ENCODE results near the gene PARD3B.
A peak's percentile ranks its signal among the peaks of the same experiment; 100 is the strongest.

PARD3B gene

DNA sequence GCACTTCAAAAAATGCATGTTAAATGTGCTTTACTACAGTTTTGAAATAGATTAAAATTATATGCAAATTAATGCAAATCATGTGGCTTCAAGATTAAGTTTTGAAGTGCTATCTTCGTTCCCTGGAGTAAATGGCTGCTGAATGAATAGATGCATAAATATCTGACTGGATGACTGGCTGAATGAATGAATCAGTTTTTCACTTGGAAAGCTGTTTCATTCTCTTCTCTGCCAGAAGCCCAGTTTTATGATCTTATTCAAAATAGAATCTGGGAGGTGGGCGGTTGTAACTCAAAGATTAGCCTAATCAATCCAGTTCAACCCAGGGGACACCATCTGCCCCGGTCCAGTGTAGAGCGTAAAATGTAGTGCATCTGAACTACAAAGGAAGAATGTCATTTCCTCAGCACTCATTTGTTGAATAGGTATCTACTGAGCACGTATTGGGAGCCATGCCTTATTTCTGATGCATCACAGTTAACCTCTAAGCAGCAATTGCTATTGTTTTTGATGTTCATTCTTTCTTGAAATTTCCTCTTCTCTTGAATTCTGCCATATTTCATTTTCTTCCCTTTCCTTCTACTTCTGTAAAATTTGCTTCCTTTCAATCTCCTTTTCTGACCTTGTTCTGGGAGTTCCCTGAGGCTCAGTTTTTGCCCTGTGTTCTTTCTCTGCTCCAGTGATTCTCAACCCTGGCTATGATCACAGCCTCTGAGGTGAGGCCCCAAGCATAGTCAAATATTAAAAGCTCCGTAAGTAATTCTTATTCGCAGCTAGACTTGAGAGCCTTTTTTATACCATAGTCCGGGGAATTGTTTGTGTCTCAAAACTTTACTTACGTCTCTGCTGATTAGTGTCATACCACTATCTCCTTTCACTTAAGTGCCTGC, 282.7 kb downstream of the PARD3B start:
- no peak for TF ChIP-seq POLR2A (IDR thresholded peaks at IDR 0.05; ENCODE audit: low read depth, low read length)
- DNase-seq (ENCODE audit: insufficient read length, low spot score) (no peak), FAIRE-seq (no peak)

DNA sequence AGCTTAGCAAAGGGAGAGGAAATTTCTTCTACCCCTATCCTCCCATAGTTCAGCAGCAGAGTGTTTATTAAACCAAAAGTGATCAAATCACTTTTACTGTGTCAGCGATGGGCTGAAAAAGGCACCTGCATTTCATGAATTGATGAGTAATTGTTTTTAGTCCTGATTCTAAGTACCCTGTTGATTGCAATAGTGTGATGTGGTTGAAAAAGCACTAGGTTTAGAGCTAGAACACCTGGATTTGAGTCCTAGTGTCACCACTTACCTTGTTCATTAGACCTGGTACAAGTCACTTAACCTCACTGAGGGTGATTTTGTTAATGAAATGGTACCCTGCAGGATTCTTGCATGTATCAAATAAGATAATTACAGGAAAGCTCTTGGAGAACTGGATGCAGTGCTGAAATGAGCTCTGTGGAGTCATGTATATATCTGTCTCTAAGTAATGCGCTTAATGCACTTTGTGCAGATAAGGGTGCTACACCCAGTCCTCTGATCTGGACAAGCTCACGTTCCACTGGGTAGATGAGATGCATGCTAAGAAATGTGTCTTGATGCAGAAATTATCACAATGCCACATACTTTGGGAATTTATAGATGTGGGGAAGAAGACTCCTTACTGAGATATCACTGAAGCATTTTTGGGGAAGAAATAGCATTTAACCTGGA, 289.6 kb downstream of the PARD3B start:
- DNase-seq (ENCODE audit: insufficient read length, low spot score) = no peak
- no peak for TF ChIP-seq POLR2A (IDR thresholded peaks at IDR 0.05; ENCODE audit: low read depth, low read length)
- FAIRE-seq = no peak

DNA sequence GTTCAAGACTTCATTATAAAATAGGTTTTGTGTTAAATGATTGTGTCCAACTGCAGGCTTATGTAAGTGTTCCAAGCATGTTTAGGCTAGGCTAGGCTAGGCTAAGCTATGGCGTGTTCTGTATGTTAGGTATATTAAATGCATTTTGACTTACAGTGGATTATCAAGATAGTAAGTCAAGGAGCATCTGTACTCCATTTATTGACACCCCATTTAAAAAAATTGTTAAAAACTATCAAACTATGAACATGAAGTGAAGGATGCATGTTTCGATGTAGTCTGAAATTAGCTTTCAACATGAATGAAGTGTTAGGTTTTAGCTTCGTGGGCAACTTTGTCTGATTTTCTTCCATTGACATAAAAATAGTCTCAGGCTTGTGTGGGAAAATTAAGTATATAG, 290.5 kb downstream of the PARD3B start:
- no peak for DNase-seq (ENCODE audit: insufficient read length, low spot score)
- TF ChIP-seq POLR2A (IDR thresholded peaks at IDR 0.05; ENCODE audit: low read depth, low read length) = no peak
- peak; percentile 45 for FAIRE-seq

DNA sequence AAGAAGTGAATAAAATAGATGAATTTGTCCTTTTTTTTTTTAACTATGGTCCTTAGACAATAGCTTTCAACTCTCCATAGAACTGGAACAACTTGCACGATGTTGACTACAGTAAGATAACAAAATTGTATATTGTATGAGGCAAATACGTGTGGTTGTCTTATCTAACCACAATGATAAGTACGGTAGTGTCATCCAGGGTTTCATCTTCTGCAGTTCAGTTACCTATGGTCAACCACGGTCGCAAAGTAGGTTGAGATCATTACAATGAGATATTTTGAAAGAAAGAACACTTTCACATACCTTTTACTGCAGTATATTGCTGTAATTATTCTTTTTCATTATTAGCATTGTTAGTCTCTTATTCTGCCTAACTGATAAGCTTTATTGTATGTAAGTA, 295.2 kb downstream of the PARD3B start:
- no peak for FAIRE-seq
- TF ChIP-seq POLR2A (IDR thresholded peaks at IDR 0.05; ENCODE audit: low read depth, low read length) = no peak

DNA sequence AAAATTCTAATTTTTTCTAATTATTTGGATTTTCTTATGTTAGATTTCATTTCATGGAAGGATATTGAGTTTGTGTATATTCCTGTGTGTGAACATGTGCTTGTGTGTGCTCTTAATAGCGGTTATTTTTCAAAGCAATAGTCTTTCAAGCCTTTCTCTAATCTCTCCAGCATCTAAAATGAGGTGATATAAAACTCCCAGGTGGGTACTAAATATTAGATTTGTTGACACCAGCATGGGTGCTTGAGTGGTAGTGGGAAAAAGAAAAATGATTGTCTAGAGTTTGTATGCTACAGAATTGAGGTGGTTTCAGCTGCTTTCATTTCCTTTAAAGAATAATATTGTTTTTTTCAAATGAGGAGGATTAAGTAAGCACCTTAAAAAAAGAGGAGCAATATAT, 296.8 kb downstream of the PARD3B start:
- FAIRE-seq = no peak
- TF ChIP-seq POLR2A (IDR thresholded peaks at IDR 0.05; ENCODE audit: low read depth, low read length) = no peak
- no peak for DNase-seq (ENCODE audit: insufficient read length, low spot score)

More for the DNA sequence above, 295.2 kb downstream of the PARD3B start:
- DNase-seq (ENCODE audit: insufficient read length, low spot score) = no peak

DNA sequence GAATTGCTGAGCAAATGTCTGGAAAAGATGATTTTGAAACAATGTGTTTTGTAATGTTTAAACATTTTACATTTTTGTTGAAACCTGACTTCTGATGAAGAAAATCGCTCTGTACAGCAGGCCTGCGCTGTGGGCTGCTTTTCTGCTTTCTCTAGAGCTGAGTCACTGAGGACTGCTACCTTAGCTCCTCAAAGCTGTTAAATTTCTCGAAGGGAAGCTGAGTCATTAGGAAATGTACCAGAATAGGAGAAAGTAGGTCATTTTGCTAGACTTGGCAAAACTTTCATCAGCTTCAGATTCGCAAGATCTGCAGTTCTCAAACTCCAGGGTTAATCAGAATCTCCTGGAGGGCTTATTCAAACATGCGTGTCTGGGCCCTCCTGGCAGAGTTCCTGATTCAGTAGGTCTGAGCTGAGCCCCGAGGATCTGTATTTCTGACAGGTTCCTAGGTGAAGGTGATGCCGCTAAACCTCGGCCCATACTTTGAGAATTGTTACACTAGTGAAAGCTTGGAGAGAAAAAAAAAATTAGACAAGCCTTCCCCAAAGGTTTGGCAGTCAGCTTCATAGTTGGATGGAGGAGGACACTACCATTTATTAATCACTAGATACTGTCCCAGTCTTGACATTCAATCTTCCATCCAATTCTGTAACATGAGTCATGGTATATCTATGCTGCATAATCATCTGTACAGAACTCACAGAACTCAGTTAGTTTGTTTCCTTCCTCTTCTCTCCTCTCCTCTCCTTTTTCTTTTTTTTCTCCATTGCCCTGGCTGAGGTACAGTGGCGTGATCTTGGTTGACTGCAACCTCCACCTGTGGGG, 297.6 kb downstream of the PARD3B start:
- peak; percentile 21 for DNase-seq (ENCODE audit: insufficient read length, low spot score)
- TF ChIP-seq POLR2A (IDR thresholded peaks at IDR 0.05; ENCODE audit: low read depth, low read length) = no peak

DNA sequence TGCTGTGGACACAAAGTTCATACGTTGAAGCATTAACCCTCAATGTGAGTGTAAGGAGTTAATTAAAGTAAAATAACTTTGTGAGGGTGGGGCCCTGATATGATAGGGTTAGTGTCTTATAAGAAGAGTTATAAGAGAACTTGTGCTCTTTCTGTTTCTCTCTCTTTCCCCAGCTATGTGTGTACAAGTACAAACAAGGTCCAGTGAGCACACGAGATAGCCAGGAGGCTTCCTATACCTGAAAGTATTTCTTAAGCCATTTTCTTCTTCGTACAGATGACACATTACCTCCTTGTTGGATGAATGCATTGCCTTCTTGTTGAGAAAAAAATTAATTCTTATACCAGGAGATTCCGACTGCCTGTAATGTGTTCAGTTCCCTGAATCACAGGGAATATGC, 301.2 kb downstream of the PARD3B start:
- DNase-seq (ENCODE audit: insufficient read length, low spot score) (no peak), FAIRE-seq (no peak)
- TF ChIP-seq POLR2A (IDR thresholded peaks at IDR 0.05; ENCODE audit: low read depth, low read length) = no peak

More for the DNA sequence above, 297.6 kb downstream of the PARD3B start:
- FAIRE-seq = peak; percentile 98

DNA sequence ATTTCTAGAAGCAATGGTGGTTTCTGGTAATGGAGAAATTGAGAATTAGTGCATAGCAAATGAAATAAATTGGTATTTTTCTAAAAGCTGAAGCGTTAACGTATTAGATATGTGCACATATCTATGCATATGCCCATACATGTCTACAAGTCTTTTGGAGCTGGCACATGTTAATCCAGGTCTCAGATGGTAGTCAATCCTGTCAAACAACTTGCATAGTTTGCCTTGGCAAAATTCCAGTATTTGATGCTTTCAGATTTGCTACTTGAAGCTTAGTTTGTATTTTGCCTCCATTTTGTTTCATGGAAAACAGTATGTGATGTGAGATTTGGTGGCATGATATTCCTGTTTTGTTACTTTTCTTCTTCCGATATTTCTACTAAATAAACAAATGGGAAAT, 304.6 kb downstream of the PARD3B start:
- FAIRE-seq (no peak), DNase-seq (ENCODE audit: insufficient read length, low spot score) (no peak)
- no peak for TF ChIP-seq POLR2A (IDR thresholded peaks at IDR 0.05; ENCODE audit: low read depth, low read length)

DNA sequence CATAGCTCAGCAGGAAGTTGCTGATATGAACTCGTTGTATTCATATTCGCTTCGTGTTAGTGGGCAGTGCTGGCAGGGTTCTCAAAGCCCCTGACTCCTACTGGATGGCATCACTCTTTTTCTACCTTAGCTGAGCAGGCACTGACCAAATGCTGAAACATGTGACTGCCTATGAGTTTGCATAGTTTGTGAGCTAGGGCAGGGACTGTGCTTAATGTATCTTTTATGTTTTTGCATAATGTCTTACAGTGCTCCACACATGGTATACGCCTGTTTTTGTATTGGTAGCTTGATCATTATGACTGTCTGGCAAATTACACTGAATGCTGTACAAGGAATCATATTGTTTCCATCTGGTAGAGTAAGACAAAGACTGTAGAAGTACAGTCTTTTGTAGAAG, 305.3 kb downstream of the PARD3B start:
- DNase-seq (ENCODE audit: insufficient read length, low spot score) = no peak
- no peak for FAIRE-seq
- TF ChIP-seq POLR2A (IDR thresholded peaks at IDR 0.05; ENCODE audit: low read depth, low read length) = no peak

DNA sequence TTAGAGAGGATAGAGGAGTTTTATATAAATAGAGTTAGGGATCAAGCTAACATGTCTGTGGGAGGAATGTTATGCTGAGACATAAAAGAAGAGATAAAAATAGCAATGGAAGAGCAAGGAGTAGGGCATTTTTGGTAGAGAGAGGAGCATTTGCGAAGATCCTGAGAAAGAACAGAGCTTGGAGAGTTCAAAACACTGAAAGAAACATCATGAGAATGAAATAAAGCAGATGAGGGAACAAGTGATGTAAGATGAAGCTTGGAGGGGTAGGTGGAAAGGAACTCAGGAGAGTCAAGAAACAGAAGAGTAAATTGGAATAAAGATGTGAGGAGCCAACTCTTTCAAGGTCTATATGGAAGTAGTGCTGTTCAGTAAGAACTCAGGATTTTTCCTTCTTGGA, 308.6 kb downstream of the PARD3B start:
- no peak for FAIRE-seq
- no peak for DNase-seq (ENCODE audit: insufficient read length, low spot score)
- no peak for TF ChIP-seq POLR2A (IDR thresholded peaks at IDR 0.05; ENCODE audit: low read depth, low read length)

DNA sequence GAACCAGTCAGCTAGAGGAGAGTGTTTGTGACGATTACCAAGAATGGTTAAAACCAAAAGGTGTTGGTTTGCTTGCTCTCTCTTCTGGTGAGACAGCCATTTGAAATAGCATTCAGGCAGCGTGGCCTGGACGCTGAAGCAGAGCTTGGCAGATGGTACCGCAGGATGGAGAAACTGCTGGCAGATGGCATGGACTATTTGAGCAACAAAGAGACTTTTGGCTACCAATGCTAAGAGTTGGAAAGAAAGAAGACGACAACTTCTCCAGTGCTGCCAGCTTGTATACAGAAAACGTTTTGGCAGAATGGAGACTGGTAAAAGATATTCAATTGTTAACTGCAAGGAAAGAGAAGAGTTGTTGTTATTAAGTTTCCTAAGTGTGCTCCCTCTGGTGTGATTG, 315.0 kb downstream of the PARD3B start:
- FAIRE-seq = no peak
- no peak for TF ChIP-seq POLR2A (IDR thresholded peaks at IDR 0.05; ENCODE audit: low read depth, low read length)

DNA sequence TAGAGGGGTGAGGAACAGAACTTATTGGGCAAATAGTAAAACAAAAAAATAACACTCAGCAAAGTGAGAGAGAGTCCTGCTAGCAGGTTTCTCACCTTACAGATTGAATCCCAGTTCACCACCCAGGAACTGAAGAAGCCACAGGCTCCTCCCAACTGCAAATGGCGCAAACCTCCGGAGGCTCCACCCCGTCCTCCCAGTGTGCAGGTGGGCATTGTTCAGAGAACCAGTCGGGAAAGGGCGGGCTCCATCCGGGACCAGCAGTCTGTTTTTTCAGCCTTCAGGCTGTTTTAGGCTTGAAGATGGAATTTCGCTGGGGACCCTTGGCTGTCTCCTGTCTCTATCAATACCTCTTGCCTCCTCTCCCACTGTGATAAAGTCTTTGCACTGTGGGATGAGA, 317.5 kb downstream of the PARD3B start:
- FAIRE-seq = no peak
- TF ChIP-seq POLR2A (IDR thresholded peaks at IDR 0.05; ENCODE audit: low read depth, low read length) = no peak
- no peak for DNase-seq (ENCODE audit: insufficient read length, low spot score)

More for the DNA sequence above, 315.0 kb downstream of the PARD3B start:
- DNase-seq (ENCODE audit: insufficient read length, low spot score) = no peak

DNA sequence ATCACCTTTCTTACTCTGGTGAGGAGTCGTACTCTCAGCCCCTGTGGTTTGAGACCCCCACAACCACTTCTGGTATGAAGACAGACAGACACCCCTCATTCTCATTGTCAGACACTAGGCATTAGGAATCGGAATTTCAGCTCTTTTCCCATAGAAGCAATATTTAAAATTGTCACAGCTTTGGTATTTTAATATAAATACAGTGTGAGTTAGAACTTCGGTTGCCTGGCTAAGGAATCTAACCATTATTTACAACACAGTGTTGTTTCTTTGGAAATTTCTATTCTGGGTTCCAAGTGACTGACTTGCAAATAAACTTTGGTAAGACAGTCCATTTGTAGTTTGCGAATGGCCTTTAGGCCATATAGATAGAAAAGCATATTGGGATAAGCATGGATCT, 318.1 kb downstream of the PARD3B start:
- TF ChIP-seq POLR2A (IDR thresholded peaks at IDR 0.05; ENCODE audit: low read depth, low read length) = no peak
- DNase-seq (ENCODE audit: insufficient read length, low spot score) = no peak
- no peak for FAIRE-seq
